Naive thymus-derived CD8-positive, alpha-beta T cell (primary cell): Measurements from ENCODE around the gene TSC22D3. TPM values are rescaled to one million over a fixed set of nuclear protein-coding genes. Genes with fewer than 3 reads are reported as not detected.

ENCODE experiments used
- polyA plus RNA-seq, 3 donors: library from polyadenylated mRNA; unstranded; fragments of 300-500 nt; fragmentation: Illumina TruSeq; gene quantifications; one replicate each; pipeline ENCODE4 v1.2.3, GENCODE V29; 2021
- total RNA-seq, 8 experiments: library from RNA in 2 of 8; stranded (reverse) in 2 of 8; gene quantifications; one replicate each; pipeline ENCODE4 v1.2.3 and lab custom pipeline; 2021 to 2026

The TSC22D3 gene
- total and polyA plus RNA-seq, 5 experiments from 2014 or later = 196 to 997 (median 437) TPM

Other genes starting within 250 kb of the TSC22D3 start
- gene PRPS1, start 147.3 kb downstream of the TSC22D3 start, total RNA-seq = 10 to 100 TPM; 62.4 to 66.3 TPM
- gene PRPS1, start 147.3 kb downstream of the TSC22D3 start, polyA plus RNA-seq = 10 to 100 TPM; 53.8 to 61.6 (median 56.7) TPM
- not detected for gene NCBP2L, start 1.9 kb upstream of the TSC22D3 start, total RNA-seq
- under 1 TPM in 2 of 3 donors, not detected in 1; 0.17 to 0.21 TPM for gene NCBP2L, start 1.9 kb upstream of the TSC22D3 start, polyA plus RNA-seq
- gene MID2, start 50.1 kb upstream of the TSC22D3 start, total RNA-seq = 10 to 100 TPM; 19.3 to 20.5 TPM
- gene MID2, start 50.1 kb upstream of the TSC22D3 start, polyA plus RNA-seq = 10 to 100 TPM in 1 of 3 donors, 1 to 10 TPM in 2; 5.8 to 12.3 (median 7.1) TPM
- gene TEX13B, start 206.6 kb upstream of the TSC22D3 start, total RNA-seq = not detected
- not detected for gene TEX13B, start 206.6 kb upstream of the TSC22D3 start, polyA plus RNA-seq